GM10248 (cell line): ENCODE results near the gene UBXN2A.
A peak's percentile ranks its signal among the peaks of the same experiment; 100 is the strongest.
"Not testable (repeated sequence)": the region's sequence is repeated elsewhere in the genome, so short reads cannot be mapped to it uniquely, and the experiment has no call there.

Experiments
- CTCF ChIA-PET: fragments of 300-600 bp; sonication (Branson Sonifier 250); formaldehyde crosslinking; extraction: SDS; loops from one replicate; lab custom pipeline; 2021; ENCODE audit warnings: antibody characterized with exemption; lab: Yijun Ruan, JAX
- POLR2A ChIA-PET: fragments of 350-650 bp; sonication (Branson Sonifier 250); formaldehyde crosslinking; extraction: SDS; loops from one replicate; lab custom pipeline; 2020; ENCODE audit warnings: antibody characterized with exemption; lab: Yijun Ruan, JAX
- DNase-seq: peaks from one replicate; pipeline ENCODE4 v3.0.0; 2012; ENCODE audit errors: extremely low spot score
- CTCF ChIP-seq: IDR thresholded peaks from 2 replicates; pipeline ENCODE4 v1.5.1; 2012; ENCODE audit warnings: mild to moderate bottlenecking, low read depth; ENCODE audit errors: extremely low read depth, missing control alignments, control extremely low read depth

The UBXN2A gene

DNA sequence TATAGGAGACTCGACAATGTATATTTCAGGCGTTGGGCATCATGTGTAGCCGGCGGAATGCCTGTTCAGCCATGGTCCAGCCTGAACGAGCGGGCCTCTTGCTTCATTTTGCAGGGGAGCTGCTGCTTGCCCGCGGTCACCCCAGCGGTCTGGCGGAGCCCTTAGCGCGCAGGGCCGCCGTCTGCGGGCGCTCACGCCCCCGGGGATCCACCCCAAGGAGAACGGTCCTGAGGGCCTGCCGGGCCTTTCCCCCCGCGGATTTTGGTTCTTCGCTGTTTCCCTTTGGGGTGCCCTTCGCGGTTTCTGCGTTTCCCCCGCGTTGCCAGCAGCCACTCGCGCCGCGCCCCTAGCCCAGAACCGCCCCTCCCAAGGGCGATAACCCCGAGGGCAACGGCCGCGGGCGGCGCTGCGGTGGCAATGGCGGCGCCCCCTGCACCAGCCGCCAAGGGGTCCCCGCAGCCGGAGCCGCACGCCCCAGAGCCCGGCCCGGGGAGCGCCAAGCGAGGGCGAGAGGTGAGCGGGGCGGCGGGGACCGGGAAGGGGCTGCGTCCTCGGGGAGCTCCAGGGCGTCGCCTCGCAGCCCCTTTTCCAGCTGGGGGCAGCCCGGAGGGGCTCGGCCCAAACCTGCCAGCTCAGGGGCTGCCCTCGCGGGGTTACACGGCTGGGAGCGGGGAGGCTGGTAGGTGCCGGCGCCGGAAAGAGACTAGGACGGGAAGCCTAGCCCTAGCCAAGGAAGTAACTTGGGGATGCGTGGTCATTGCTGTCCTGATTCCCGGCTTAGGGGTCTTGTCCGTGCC lies 69.6 kb downstream of the UBXN2A start, which contains the start of gene MFSD2B:
MFSD2B (plus strand) TSS at position 406 of the 797 bp plus-strand sequence; CDS start at position 418, 12 bp downstream.
- no peak for TF ChIP-seq CTCF
- ChIA-PET CTCF (no interaction called here), POLR2A (no interaction called here)
- DNase-seq: peak; percentile 46

GRCh38 chr2:24010477-24011249 lies 70.4 kb downstream of the UBXN2A start:
- ChIA-PET CTCF (interaction anchor here (0.7 to 1.7 kb wide), 2 partner anchors 13 to 50 kb away, joined by 3 to 4 read pairs; no protein-coding TSS in a partner anchor), POLR2A (no interaction called here)
- DNase-seq: peak; percentile 19
- TF ChIP-seq CTCF: no peak

GRCh38 chr2:24011250-24012104 lies 71.2 kb downstream of the UBXN2A start:
- ChIA-PET POLR2A (no interaction called here), CTCF (interaction anchor here (0.7 to 1.7 kb wide), 3 partner anchors 12 to 49 kb away, joined by 3 to 4 read pairs (median 3); no protein-coding TSS in a partner anchor)
- DNase-seq: no peak
- no peak for TF ChIP-seq CTCF

DNA sequence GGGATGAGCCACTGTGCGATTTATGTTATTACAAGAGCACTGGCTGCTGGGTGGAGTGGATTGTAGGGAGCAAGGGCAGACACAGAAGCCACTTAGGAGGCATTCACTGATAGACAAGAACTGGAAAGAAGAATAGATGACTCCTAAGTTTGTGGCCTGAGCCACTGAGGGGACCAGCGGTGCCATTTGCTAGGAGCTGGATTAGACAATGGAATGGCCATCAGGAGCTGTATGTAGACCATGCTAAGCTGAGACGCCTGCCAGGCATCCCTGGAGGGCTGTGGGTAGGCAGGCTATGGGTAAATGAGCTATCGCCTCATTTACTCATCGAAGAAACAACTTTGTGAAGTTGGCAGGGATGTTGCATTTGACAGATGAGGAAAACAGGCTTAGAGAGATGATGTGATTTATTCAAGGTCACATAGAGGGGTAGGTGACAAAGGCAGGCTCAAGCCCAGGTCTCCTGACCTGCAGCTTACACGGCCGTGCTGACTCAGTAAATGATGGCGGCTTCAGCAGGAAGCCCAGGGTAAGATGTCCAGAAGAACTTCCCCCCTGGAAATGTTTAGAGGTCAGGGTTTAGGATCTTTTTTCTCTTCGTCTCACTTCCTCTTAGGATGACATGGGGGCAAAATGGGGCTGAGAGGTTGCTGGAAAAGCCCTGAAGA lies 72.4 kb downstream of the UBXN2A start:
- POLR2A ChIA-PET: interaction anchor here (0.8 kb wide), 1 partner anchor 13 kb away, joined by 4 read pairs; no protein-coding TSS in a partner anchor
- no peak for TF ChIP-seq CTCF
- CTCF ChIA-PET: interaction anchor here (1.4 to 1.7 kb wide), 2 partner anchors 11 to 43 kb away, joined by 3 to 4 read pairs; no protein-coding TSS in a partner anchor
- DNase-seq: no peak

DNA sequence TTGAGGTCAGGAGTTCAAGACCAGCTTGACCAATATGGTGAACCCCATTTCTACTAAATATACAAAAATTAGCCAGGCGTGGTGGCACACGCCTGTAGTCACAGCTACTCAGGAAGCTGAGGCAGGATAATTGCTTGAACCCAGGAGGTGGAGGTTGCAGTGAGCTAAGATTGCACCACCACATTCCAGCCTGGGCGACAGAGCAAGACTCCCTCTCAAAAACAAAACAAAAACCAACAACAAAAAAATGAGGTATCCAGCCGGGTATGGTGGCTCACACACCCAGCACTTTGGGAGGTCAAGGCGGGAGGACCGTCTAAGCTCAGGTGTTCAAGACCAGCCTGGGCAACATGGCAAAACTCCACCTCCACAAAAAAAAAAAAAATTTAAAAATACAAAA lies 74.6 kb downstream of the UBXN2A start:
- DNase-seq, POLR2A ChIA-PET: not testable (repeated sequence)
- CTCF ChIA-PET: interaction anchor here (0.9 kb wide), 1 partner anchor 46 kb away, joined by 4 read pairs; no protein-coding TSS in a partner anchor
